Cardiac muscle cell (in vitro differentiated cells and primary cell): ENCODE data around the gene RAET1G. TPM values are rescaled to one million over a fixed set of nuclear protein-coding genes. Genes with fewer than 3 reads are reported as not detected.

Experiments used
- DNase-seq, 2 donors: peaks; one replicate each; pipeline versions ENCODE4 v3.0.0 to v3.0.0-alpha.2; 2010 to 2017; ENCODE audit warnings: low read depth in 1 of 2, low spot score in 1 of 2
- H3K27ac ChIP-seq: fragments of 200-600 bp; sonication (generic); 2 replicates; pipeline ENCODE4 v1.5.1; 2016
- H3K27me3 ChIP-seq: fragments of 200-600 bp; sonication (generic); 2 replicates; pipeline ENCODE4 v1.6.0; 2016; ENCODE audit warnings: control low read depth
- H3K36me3 ChIP-seq: fragments of 200-600 bp; sonication (generic); 2 replicates; pipeline ENCODE4 v1.5.1; 2016; ENCODE audit warnings: control low read depth
- H3K4me1 ChIP-seq: fragments of 200-600 bp; sonication (generic); 2 replicates; pipeline ENCODE4 v1.8.1; 2017; ENCODE audit warnings: low read depth, mild to moderate bottlenecking, mixed run types
- H3K4me3 ChIP-seq: fragments of 200-600 bp; sonication (generic); 2 replicates; pipeline ENCODE4 v1.5.1; 2016; ENCODE audit warnings: mild to moderate bottlenecking
- H3K9me3 ChIP-seq: fragments of 200-600 bp; sonication (generic); 2 replicates; pipeline ENCODE4 v1.5.1; 2017; ENCODE audit warnings: low read depth, mild to moderate bottlenecking, control low read depth
- CTCF ChIP-seq: IDR thresholded peaks from 2 replicates; pipeline ENCODE4 v1.5.1; 2012; ENCODE audit warnings: low read depth, mild to moderate bottlenecking, low read length
- polyA plus RNA-seq: library from polyadenylated mRNA; unstranded; fragments of >200 nt; fragmentation: Nextera tagmentation; extraction: Ambion mirVana; gene quantifications from 2 replicates; pipeline ENCODE4 v1.2.1, GENCODE V29; 2016
- total RNA-seq: library from RNA; depleted of rRNA; stranded (reverse); fragments of >200 nt; gene quantifications from 2 replicates; pipeline ENCODE4 v1.2.3, GENCODE V29; 2016

The RAET1G gene
- total and polyA plus RNA-seq, 2 experiments from 2014 or later = not detected

DNA sequence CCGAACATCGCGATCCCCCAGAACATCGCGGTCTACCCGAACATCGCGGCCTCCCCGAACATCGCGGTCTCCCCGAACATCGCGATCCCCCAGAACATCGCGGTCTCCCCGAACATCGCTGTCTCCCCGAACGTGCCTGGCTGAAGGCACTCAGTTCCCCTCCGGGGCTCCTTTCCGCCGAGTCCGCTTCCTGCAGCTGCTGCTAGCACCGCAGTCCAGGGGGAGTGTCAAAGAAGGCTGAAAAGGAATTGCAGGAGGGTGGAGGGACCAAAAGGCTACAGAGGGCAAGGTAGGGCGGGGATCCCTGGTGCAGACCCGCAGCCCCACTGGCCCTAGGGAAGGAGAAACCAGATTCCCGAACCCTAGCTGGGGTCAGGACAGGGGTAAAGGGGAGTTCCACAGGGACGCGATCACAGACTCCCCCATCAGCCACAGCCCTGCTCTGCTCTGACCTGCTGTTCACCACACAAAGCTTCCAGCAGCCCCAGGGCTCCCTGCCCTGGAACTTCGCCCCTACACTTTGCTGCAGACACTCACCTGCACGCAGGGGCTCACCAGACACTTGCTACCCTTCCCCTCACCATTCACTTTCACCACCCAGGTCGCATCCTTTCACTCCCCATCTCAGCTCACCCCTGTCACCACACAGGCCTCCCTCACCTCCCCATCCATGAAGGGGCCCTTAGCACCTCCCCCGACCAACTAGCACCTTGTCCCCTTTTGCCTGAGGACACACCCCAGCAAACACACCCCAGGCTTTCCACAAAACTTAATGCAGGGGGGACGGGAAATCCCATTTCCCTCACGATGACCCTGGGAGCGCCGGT, 42.5 kb upstream of the RAET1G start:
- H3K27me3 ChIP-seq = peaks cover 100% of the 10 kb centered on the region

GRCh38 chr6:149964308-149965193, 41.6 kb upstream of the RAET1G start:
- TF ChIP-seq CTCF = no peak
- H3K27me3 ChIP-seq = peaks cover 100% of the 10 kb centered on the region
- peaks cover 4% of the 10 kb centered on the region for H3K4me1 ChIP-seq
- peak; percentile 15 to 17 for DNase-seq
- peak overlapping the region; percentile 28 for H3K4me3 ChIP-seq
- H3K27ac ChIP-seq = no peak overlapping the region
- H3K9me3 ChIP-seq = no peaks in the 10 kb centered on the region
- no peaks in the 10 kb centered on the region for H3K36me3 ChIP-seq

More for the DNA sequence above, 42.5 kb upstream of the RAET1G start:
- no peak for TF ChIP-seq CTCF
- Histone ChIP-seq H3K4me3 (peak overlapping the region; percentile 28), H3K9me3 (no peaks in the 10 kb centered on the region), H3K4me1 (peaks cover 4% of the 10 kb centered on the region), H3K36me3 (no peaks in the 10 kb centered on the region), H3K27ac (no peak overlapping the region)
- peak in 1 of 2 donors; percentile 27 for DNase-seq

GRCh38 chr6:149963462-149964307, 40.8 kb upstream of the RAET1G start, which contains the start of gene ULBP1:
Gene ULBP1, plus strand, starts transcription at chr6:149963943. Its CDS starts 107 bp downstream, at chr6:149964050.
- H3K27ac ChIP-seq = no peak within 1 kb of the TSS
- H3K9me3 ChIP-seq = no peaks in the 10 kb centered on the region
- peak; percentile 51 to 87 for DNase-seq
- peak within 1 kb of the TSS; percentile 28 for H3K4me3 ChIP-seq
- TF ChIP-seq CTCF = peak; percentile 22
- H3K27me3 ChIP-seq = peaks cover 100% of the 10 kb centered on the region
- H3K4me1 ChIP-seq = peaks cover 4% of the 10 kb centered on the region
- no peaks in the 10 kb centered on the region for H3K36me3 ChIP-seq

- Histone ChIP-seq H3K4me3 (peak overlapping the region; percentile 28), H3K27ac (no peak overlapping the region), H3K9me3 (no peaks in the 10 kb centered on the region), H3K4me1 (peaks cover 4% of the 10 kb centered on the region), H3K36me3 (no peaks in the 10 kb centered on the region), H3K27me3 (peaks cover 98% of the 10 kb centered on the region)
- DNase-seq = peak in 1 of 2 donors; percentile 40
- TF ChIP-seq CTCF = no peak
Observed at GRCh38 chr6:149963212-149963461, 40.2 kb upstream of the RAET1G start.
